Activated naive CD8-positive, alpha-beta T cell (primary cell): ENCODE data around the gene TUBB1.

Experiments used
- H3K27ac Mint-ChIP-seq: one replicate; pipeline ENCODE4 v1.8.0; 2021; ENCODE audit warnings: mixed read lengths
- H3K27me3 Mint-ChIP-seq: one replicate; pipeline ENCODE4 v1.8.0; 2021; ENCODE audit warnings: mixed read lengths
- H3K36me3 Mint-ChIP-seq: one replicate; pipeline ENCODE4 v1.8.0; 2021; ENCODE audit warnings: mixed read lengths
- H3K4me1 Mint-ChIP-seq: one replicate; pipeline ENCODE4 v1.8.0; 2021; ENCODE audit warnings: low read depth, mixed read lengths
- H3K4me3 Mint-ChIP-seq: one replicate; pipeline ENCODE4 v1.8.0; 2021; ENCODE audit warnings: mild to moderate bottlenecking, mixed read lengths
- H3K9me3 Mint-ChIP-seq: one replicate; pipeline ENCODE4 v1.8.0; 2021; ENCODE audit warnings: low read depth, mixed read lengths

TUBB1 gene

DNA sequence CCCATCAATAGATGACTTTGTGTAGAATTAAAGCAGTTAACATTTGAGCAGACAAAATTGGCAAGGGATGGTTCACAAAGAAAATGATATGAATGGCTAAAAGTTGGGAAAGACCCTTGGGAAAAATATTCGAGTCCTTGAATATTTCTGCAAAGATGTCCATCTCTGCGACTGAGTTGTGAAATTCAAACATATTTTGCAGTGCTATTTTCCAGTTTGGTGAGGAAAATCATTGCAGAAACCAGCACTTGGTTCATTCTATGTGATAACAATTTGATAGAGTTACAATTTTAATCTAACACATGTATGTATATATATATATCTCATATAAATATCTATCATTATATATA, 29.4 kb downstream of the TUBB1 start:
- Mint-ChIP-seq H3K4me1 (peaks cover 17% of the 10 kb centered on the region), H3K4me3 (no peak overlapping the region), H3K27me3 (peaks cover 4% of the 10 kb centered on the region), H3K9me3 (no peaks in the 10 kb centered on the region), H3K36me3 (peaks cover 2% of the 10 kb centered on the region), H3K27ac (no peak overlapping the region)

DNA sequence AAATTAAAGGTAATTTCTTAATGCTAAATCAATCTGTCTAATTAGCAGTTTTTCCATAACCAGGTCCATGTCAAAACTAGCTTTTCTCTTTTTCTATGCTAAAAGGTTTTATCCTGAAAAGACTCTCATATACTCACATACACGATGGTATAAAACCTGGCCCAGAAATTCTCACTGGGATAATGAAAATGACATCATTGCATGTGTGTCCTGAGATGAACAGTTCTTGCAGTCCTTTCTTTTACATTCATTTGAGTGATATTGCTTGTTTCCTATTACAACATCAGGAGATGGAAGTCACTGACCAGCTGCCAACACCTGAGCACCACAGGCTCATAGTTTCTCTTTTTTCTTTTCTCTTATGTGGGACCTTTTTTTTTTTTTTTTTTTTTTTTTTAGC, 31.2 kb downstream of the TUBB1 start:
- no peaks in the 10 kb centered on the region for H3K9me3 Mint-ChIP-seq
- no peak overlapping the region for H3K4me3 Mint-ChIP-seq
- H3K27me3 Mint-ChIP-seq, result peaks cover 4% of the 10 kb centered on the region
- no peak overlapping the region for H3K27ac Mint-ChIP-seq
- H3K36me3 Mint-ChIP-seq, result peaks cover 2% of the 10 kb centered on the region
- peaks cover 9% of the 10 kb centered on the region for H3K4me1 Mint-ChIP-seq

DNA sequence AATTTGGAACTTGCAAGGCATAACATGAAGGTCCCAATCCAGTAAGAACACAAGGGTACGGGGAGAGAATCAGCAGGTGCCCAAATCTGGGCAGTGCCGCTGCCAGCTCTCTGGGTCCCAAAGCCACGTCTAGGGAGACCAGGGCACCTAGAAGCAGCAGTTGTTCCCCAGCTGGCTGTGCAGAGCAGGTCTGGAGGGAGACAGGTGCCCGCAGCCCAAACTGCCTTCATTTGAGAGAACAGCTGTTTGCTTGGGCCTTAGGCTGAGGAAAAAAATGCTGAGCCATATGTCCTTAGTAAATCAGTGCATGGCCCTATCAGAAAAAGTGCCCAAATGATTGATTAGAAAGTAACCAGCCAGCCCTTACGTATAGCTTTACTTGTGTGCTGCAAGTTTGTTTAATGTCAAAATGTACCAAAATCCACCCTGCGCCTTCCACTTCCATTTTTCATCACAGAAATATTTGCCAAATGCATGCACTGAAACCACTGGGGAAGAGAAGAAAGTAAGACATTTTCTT, 32.5 kb downstream of the TUBB1 start:
- Mint-ChIP-seq H3K27ac (no peak overlapping the region), H3K27me3 (peaks cover 4% of the 10 kb centered on the region), H3K36me3 (peaks cover 2% of the 10 kb centered on the region)

DNA sequence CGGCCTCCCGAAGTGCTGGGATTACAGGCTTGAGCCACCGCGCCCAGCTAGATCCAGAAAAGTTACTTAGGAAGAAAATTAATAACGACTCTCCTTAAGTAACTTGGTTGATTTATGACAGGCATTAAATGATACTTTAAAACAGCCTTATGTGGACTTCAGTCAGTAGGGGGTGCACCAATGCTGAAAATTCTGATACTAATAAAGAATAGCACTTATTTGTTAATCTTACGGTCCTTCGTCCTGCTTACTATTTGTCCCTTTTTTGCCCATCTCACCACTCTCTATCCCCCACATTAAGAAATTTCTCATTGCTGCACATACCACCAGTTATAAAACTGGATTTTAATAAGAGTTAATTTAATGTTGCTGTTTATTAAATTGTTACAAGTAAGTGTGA, 36.1 kb downstream of the TUBB1 start:
- Mint-ChIP-seq H3K27ac (no peak overlapping the region), H3K9me3 (no peaks in the 10 kb centered on the region), H3K27me3 (peaks cover 5% of the 10 kb centered on the region), H3K4me1 (no peaks in the 10 kb centered on the region), H3K36me3 (no peaks in the 10 kb centered on the region), H3K4me3 (no peak overlapping the region)

More for the DNA sequence above, 32.5 kb downstream of the TUBB1 start:
- no peak overlapping the region for H3K4me3 Mint-ChIP-seq
- H3K9me3 Mint-ChIP-seq, result no peaks in the 10 kb centered on the region
- H3K4me1 Mint-ChIP-seq, result peaks cover 9% of the 10 kb centered on the region

DNA sequence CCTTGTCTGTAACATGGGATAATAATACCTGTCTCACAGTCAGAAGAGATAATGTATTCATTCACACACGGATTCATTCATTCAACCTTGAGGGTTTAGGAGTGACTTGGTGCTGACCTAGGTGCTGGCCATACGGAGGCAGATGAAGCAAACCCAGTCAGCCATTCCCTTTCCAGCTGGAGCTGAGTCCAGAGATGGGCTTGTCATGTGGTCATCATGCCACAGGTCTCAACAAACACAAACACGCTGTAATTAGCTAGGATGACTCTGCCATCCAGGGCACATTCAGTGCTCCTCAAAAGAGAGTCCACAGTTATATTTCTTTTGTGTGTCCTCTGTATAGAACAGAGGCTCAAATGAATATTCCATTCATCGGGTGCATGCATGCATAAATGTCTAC, 42.9 kb downstream of the TUBB1 start:
- Mint-ChIP-seq H3K27ac (no peak overlapping the region), H3K4me3 (no peak overlapping the region), H3K27me3 (peaks cover 7% of the 10 kb centered on the region), H3K36me3 (no peaks in the 10 kb centered on the region), H3K4me1 (no peaks in the 10 kb centered on the region), H3K9me3 (no peaks in the 10 kb centered on the region)

DNA sequence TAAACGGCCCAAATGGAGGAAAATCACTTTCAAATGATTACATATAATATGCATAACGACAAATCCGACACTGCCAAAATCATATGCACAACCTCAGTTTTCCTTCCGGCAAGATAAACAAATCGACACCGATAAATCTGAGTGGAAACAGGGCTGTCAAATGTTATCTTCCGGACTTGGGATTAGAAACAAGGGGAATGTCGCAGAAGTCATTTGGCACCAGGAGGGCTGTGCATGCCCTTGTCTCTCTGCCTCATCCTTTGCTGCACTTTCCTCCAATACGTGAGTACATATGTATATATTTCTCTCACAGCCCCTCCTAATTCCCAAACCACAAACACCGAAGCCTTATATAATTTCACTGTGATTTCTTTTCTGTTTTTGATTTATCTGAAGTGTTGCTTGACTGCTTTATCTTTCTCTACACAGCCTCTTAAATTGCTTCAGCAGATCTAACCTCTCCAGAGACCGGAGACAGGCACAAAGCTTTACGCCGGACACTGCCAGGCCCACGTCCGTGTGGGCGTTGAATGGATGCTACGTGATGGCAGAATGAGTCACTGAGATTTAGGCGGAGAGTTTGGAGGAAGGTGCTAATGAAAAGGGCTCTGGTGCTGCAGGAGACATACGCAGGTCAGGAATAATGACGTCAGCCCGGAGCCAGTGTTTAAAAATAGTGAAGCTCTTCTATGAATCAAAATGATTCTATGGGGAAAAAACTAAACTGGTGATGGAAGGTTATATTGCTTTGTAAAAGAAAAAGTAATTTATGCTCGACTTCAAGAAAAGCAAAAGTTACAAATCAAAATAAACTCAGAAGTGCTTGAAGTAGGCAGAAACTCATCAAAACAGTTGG, 44.4 kb downstream of the TUBB1 start:
- no peaks in the 10 kb centered on the region for H3K36me3 Mint-ChIP-seq
- H3K9me3 Mint-ChIP-seq, result no peaks in the 10 kb centered on the region
- H3K27ac Mint-ChIP-seq, result no peak overlapping the region
- no peaks in the 10 kb centered on the region for H3K4me1 Mint-ChIP-seq
- no peak overlapping the region for H3K4me3 Mint-ChIP-seq
- peaks cover 7% of the 10 kb centered on the region for H3K27me3 Mint-ChIP-seq

DNA sequence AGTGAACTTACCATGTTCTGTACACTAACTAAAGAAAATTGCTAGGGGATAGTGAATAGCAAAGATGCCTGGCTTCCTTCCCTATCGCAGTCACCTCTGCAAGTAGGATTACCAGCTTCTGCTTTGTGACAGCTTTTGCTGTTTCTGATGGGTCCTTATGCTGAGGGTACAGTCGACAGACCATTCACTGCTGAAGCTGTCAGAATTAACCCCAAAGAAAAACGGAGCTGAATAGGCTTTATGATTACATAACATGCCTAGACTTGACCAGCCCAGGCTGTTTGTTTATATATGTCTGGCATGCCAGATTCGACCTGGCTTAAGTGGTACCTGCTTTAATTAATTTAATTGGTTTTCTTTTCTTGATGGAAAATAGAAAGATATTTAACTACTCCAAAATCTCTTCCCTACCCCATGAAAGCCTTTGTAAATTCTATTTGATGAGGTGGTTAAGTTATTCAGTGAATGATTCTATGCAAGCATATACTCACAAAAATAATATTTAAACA, 45.0 kb downstream of the TUBB1 start:
- no peaks in the 10 kb centered on the region for H3K36me3 Mint-ChIP-seq
- no peaks in the 10 kb centered on the region for H3K9me3 Mint-ChIP-seq
- peaks cover 7% of the 10 kb centered on the region for H3K27me3 Mint-ChIP-seq
- H3K27ac Mint-ChIP-seq, result no peak overlapping the region
- H3K4me3 Mint-ChIP-seq, result no peak overlapping the region
- H3K4me1 Mint-ChIP-seq, result no peaks in the 10 kb centered on the region

DNA sequence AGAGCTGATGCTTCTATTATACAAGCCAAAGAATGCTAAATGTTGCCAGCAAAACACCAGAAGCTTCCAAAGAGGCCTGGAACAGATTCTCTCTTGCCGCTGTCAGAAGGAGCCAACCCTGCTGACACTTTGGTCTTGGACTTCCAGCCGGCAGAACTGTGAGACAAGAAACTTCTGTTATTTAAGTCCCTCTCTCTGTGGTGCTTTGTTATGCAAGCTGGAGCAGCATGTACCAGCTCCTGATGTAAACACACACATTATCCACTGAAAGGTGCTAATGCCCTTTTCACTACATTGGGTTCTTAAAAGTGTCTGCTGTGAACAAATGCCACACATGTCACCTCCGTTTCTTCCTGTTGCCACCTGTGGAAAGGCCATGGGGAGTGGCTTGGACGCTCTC, 49.3 kb downstream of the TUBB1 start:
- Mint-ChIP-seq H3K9me3 (no peaks in the 10 kb centered on the region), H3K4me1 (no peaks in the 10 kb centered on the region), H3K36me3 (no peaks in the 10 kb centered on the region), H3K4me3 (no peak overlapping the region), H3K27me3 (peaks cover 4% of the 10 kb centered on the region), H3K27ac (no peak overlapping the region)

DNA sequence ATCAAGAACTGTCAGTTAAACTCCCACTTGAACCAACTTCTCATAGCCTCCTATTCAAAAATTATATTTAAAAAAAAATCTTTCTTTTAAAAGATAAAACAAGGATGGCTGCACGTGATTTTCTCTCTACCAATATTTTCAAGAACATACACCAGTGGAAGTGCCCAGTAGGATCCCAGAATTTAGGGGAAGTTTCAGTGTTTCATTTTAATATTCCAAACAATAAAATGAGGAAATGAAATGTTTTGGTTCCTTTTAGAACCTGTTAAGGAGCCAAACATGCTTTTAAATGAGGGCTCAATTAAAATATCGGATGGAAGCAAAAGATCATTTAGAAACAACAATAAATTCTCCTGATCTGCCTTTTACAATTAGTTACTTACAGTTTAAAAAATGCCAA, 49.8 kb downstream of the TUBB1 start:
- Mint-ChIP-seq H3K9me3 (no peaks in the 10 kb centered on the region), H3K4me3 (no peak overlapping the region), H3K27me3 (peaks cover 1% of the 10 kb centered on the region), H3K27ac (no peak overlapping the region), H3K36me3 (no peaks in the 10 kb centered on the region), H3K4me1 (peaks cover 4% of the 10 kb centered on the region)

DNA sequence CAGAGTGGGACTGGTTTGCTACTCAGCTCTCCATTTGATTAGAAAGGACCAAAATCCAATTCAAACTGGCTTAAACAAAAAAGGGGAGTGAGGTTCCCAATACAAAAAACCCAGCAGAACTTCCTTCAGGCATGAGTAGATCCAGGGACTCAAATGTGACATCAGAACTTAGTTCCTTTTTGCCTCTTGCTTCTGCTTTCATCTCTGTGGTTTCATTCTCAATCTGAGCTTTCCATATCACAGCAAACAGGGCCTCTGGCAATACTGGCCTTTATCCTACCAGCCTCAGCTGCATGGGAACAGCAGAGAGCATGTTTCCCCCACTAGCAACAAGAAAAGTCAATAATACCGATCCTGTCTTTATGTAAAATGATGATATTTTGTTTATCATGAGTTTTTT, 52.0 kb downstream of the TUBB1 start:
- Mint-ChIP-seq H3K27me3 (peaks cover 4% of the 10 kb centered on the region), H3K4me1 (peaks cover 25% of the 10 kb centered on the region), H3K27ac (peak overlapping the region; percentile 25), H3K4me3 (no peak overlapping the region), H3K9me3 (no peaks in the 10 kb centered on the region), H3K36me3 (no peaks in the 10 kb centered on the region)

DNA sequence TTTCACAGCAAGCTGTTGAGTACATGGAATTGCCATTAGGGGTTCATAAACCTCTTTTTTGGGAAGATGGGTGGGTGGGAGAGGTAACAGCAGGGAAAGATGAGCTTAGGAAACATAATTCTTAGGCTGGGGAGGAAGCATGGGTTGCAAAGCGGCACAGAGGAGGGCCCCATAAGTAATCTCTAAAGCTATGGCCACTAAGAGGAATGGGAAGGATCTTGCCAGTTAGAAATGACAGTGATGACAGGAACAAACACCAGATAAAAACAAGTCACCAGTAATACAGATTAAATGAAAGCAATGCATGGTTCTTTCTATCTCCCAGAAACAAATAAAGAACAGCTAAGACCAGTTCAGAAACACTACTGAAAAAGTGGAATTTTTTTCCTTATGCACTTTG, 54.4 kb downstream of the TUBB1 start:
- H3K27me3 Mint-ChIP-seq, result peaks cover 6% of the 10 kb centered on the region
- H3K4me1 Mint-ChIP-seq, result peaks cover 29% of the 10 kb centered on the region
- H3K36me3 Mint-ChIP-seq, result no peaks in the 10 kb centered on the region
- H3K9me3 Mint-ChIP-seq, result no peaks in the 10 kb centered on the region
- H3K27ac Mint-ChIP-seq, result no peak overlapping the region
- H3K4me3 Mint-ChIP-seq, result no peak overlapping the region

DNA sequence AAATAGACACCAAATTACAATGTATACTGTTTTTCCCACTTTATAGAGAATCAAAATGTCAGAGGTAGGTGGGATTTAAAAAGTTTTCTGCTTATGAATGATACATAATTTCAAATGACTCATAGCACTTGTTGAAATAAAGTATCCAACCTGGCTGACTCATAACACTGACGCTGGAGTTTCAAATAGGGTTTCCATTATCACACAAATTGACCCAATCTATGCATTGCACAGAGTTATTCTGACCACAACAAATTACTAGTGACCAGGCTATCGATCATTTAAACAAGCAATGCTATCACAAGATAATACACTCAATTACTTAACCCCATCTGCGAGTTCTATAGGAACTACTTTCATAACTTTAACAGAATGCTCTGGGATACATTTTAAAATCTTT, 55.2 kb downstream of the TUBB1 start:
- Mint-ChIP-seq H3K27ac (peak overlapping the region; percentile 17), H3K4me1 (peaks cover 30% of the 10 kb centered on the region), H3K9me3 (no peaks in the 10 kb centered on the region), H3K4me3 (no peak overlapping the region), H3K27me3 (peaks cover 6% of the 10 kb centered on the region), H3K36me3 (no peaks in the 10 kb centered on the region)

DNA sequence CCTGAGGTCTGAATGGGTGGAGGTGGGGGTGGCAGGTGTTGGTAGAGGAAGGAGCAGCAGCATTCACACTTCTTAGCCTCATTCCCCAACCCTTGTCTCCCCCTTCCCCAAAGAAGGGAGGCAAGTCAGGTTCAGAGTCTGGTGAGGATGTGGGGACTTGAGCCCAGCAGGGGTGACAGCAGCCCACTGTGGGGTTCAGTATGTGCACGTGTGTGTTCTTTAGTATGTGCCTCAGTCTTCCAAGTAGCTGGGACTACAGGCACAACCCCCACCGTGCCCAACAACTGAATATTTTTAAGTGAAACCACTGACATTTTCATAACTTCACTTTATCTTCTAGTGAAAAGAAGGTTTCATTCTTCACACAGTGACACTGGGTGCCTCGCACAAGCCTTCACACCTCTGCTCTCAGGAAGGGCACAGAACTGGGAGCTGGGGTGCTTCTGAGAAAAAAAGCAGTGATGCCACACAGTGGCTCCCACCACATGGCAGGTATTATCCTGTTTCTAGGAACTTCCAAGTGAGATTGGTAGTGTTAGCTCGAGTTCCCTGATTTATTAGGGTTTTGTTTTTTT, 56.8 kb downstream of the TUBB1 start:
- H3K27me3 Mint-ChIP-seq, result peaks cover 7% of the 10 kb centered on the region
- H3K4me1 Mint-ChIP-seq, result peaks cover 30% of the 10 kb centered on the region
- no peak overlapping the region for H3K27ac Mint-ChIP-seq
- peak overlapping the region; percentile 20 for H3K4me3 Mint-ChIP-seq
- H3K9me3 Mint-ChIP-seq, result no peaks in the 10 kb centered on the region
- H3K36me3 Mint-ChIP-seq, result no peaks in the 10 kb centered on the region
